K562 (cell line): ENCODE measurements around the gene MEAF6. TPM values are rescaled to one million over a fixed set of nuclear protein-coding genes. Genes with fewer than 3 reads are reported as not detected.

Source experiments
- DNMT1 ChIP-seq: fragments of 450-650 bp; IDR thresholded peaks from 2 replicates; pipeline ENCODE4 v1.6.1; 2016; ENCODE audit warnings: antibody characterized with exemption, mild to moderate bottlenecking
- DPF2 ChIP-seq: fragments of 450-650 bp; IDR thresholded peaks from 2 replicates; pipeline ENCODE4 v1.6.1; 2016
- EZH2 ChIP-seq: IDR thresholded peaks from 2 replicates; pipeline ENCODE4 v1.6.1; 2012; ENCODE audit warnings: low read depth, mild to moderate bottlenecking, inconsistent platforms, low read length, borderline replicate concordance
- MAFF ChIP-seq: IDR thresholded peaks from 2 replicates; pipeline ENCODE4 v1.6.1; 2012; ENCODE audit warnings: low read length, improper control_type of control experiment
- MEF2A ChIP-seq: IDR thresholded peaks from 2 replicates; pipeline ENCODE4 v1.6.1; 2011; ENCODE audit warnings: low read depth, mild to moderate bottlenecking, low read length, moderate library complexity; ENCODE audit not compliant: control insufficient read depth
- NFXL1 ChIP-seq: fragments of 450-650 bp; formaldehyde crosslinking; IDR thresholded peaks from 2 replicates; pipeline ENCODE4 v1.4.0; 2021; ENCODE audit warnings: mild to moderate bottlenecking
- RUNX1 ChIP-seq: sonication (generic); IDR thresholded peaks from 2 replicates; pipeline ENCODE4 v1.6.1; 2016; ENCODE audit warnings: antibody characterized with exemption, low read depth
- TCF3 ChIP-seq: sonication (generic); formaldehyde crosslinking; IDR thresholded peaks from 2 replicates; pipeline ENCODE4 v1.4.0; 2020; ENCODE audit warnings: mild to moderate bottlenecking, missing genetic modification reagents
- ZFX ChIP-seq: sonication (generic); formaldehyde crosslinking; IDR thresholded peaks from 2 replicates; pipeline ENCODE4 v1.8.0; 2022; ENCODE audit warnings: mild to moderate bottlenecking, missing genetic modification reagents, moderate library complexity
- ZNF224 ChIP-seq: sonication (generic); formaldehyde crosslinking; IDR thresholded peaks from 2 replicates; pipeline ENCODE4 v1.8.0; 2022; ENCODE audit warnings: mild to moderate bottlenecking, missing genetic modification reagents
- ZNF384 ChIP-seq: IDR thresholded peaks from 2 replicates; pipeline ENCODE4 v1.6.1; 2012; ENCODE audit warnings: low read depth, low read length, improper control_type of control experiment
- ZNF41 ChIP-seq: fragments of 250-450 bp; sonication (Bioruptor Pico); conservative IDR thresholded peaks from 2 replicates; pipeline ENCODE4 v1.4.0; 2020; ENCODE audit warnings: mild to moderate bottlenecking
- ZNF584 ChIP-seq: fragments of 200-800 bp; sonication (Bioruptor generic); IDR thresholded peaks from 2 replicates; pipeline ENCODE4 v1.6.1; 2016; ENCODE audit warnings: low read depth, mild to moderate bottlenecking, missing genetic modification characterization, missing compliant biosample characterization
- ZNF778 ChIP-seq: fragments of 450-650 bp; formaldehyde crosslinking; IDR thresholded peaks from 2 replicates; pipeline ENCODE4 v1.4.0; 2020; ENCODE audit warnings: mild to moderate bottlenecking, moderate library complexity
- ZSCAN29 ChIP-seq: fragments of 450-650 bp; IDR thresholded peaks from 2 replicates; pipeline ENCODE4 v1.6.1; 2017
- polyA plus RNA-seq, 8 experiments: library from polyadenylated mRNA; depleted of rRNA in 4 of 8; stranded (reverse) in 5 of 8; unstranded in 3 of 8; fragments of >200 nt; fragmentation: Nextera tagmentation in 2 of 8; fragmentation: Illumina TruSeq in 1 of 8; extraction: Ambion mirVana in 2 of 8; extraction: Trizol in 1 of 8; gene quantifications; 2 replicates each; pipeline versions ENCODE4 v1.2.1 to v1.2.3, GENCODE V29; 2011 to 2014; ENCODE audit warnings: inconsistent platforms in 1 of 8, missing spikeins in 1 of 8
- total RNA-seq, 7 experiments: library from RNA; depleted of rRNA in 6 of 7; stranded (reverse); fragments of >200 nt in 6 of 7; fragmentation: Illumina TruSeq in 2 of 7; extraction: Trizol in 2 of 7; gene quantifications; 2 replicates each; pipeline versions ENCODE4 v1.2.1 to v1.2.3, GENCODE V29; 2011 to 2021; ENCODE audit warnings: low replicate concordance in 1 of 7
- TF ChIP-seq, protein P1 (sequence below): sonication (generic); formaldehyde crosslinking; IDR thresholded peaks from 2 replicates; pipeline ENCODE4 v1.4.0; 2020; ENCODE audit warnings: mild to moderate bottlenecking, missing genetic modification reagents
- TF ChIP-seq, protein P2 (sequence below): sonication (generic); formaldehyde crosslinking; IDR thresholded peaks from 2 replicates; pipeline ENCODE4 v1.8.0; 2022; ENCODE audit warnings: missing genetic modification reagents, mild to moderate bottlenecking, borderline replicate concordance
- TF ChIP-seq, protein P3 (sequence below), 2 experiments: fragments of 450-650 bp in 1 of 2; sonication (generic) in 1 of 2; formaldehyde crosslinking in 1 of 2; IDR thresholded peaks in 1 of 2; conservative IDR thresholded peaks in 1 of 2; 2 replicates each; pipeline versions ENCODE4 v1.6.1 to v1.8.1; 2016 to 2023; ENCODE audit warnings: mild to moderate bottlenecking in 2 of 2, moderate library complexity in 2 of 2, inconsistent platforms in 1 of 2, missing genetic modification reagents in 1 of 2
- TF ChIP-seq, protein P4 (sequence below): sonication (generic); formaldehyde crosslinking; IDR thresholded peaks from 2 replicates; pipeline ENCODE4 v1.8.0; 2022; ENCODE audit warnings: mild to moderate bottlenecking, missing genetic modification reagents

MEAF6 gene
- total and polyA plus RNA-seq, 9 of the 15 experiments (the other 6 are each of a cell fraction or from before 2014, with no cell fraction given): 55.0 to 151 (median 92.3) TPM

DNA sequence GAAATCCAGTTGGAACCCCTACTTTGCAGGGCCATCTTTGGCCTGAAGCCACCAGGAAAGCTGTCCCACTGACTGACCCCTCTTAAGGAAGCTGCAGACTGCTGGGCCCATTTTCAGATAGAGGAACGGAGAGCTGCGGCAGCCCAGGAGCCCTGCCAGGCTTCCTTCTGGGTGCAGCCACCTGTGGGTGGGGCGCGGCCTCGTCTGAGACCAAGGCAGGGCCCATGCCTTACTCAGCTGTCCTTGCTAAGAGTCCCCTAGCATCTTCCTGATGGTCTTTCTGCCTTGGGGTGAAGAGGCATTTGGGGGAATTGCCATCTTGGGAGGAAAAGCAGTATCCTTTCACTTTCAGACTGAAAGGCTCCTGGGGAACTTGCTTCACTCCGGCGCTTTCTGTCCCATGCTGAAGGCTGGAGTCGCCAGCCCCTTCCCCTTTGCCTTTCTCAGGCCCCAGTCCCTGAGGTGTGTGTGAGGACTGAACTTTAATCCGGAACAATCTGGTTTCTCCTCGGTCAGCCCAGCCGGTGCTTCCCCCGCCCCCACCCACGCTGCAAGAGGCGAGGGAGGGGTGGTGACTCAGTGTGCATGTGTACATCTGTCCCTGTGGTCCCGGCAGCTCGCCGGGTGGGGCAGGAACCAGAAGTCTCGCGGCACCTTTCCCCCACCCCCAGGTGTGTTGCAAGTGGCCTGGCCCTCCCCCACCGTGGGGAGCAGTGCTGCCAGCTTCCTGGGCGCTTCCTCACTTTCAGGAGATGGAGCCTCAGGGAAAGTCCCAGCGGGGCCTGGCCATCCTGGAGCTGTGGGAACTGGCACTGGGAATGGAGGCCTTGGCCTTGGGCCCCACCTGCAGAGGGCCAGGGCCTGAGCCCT is 35.1 kb downstream of the MEAF6 start (continued):
- TF ChIP-seq, protein P1, sequence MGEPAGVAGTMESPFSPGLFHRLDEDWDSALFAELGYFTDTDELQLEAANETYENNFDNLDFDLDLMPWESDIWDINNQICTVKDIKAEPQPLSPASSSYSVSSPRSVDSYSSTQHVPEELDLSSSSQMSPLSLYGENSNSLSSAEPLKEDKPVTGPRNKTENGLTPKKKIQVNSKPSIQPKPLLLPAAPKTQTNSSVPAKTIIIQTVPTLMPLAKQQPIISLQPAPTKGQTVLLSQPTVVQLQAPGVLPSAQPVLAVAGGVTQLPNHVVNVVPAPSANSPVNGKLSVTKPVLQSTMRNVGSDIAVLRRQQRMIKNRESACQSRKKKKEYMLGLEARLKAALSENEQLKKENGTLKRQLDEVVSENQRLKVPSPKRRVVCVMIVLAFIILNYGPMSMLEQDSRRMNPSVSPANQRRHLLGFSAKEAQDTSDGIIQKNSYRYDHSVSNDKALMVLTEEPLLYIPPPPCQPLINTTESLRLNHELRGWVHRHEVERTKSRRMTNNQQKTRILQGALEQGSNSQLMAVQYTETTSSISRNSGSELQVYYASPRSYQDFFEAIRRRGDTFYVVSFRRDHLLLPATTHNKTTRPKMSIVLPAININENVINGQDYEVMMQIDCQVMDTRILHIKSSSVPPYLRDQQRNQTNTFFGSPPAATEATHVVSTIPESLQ (CRISPR knock-in tag): no peak
- no peak for TF ChIP-seq ZNF41 (CRISPR knock-in tag)
- peak; percentile 68; the same call in 1 of the 2 replicates for TF ChIP-seq ZNF584 (CRISPR knock-in tag)
- TF ChIP-seq, protein P2, sequence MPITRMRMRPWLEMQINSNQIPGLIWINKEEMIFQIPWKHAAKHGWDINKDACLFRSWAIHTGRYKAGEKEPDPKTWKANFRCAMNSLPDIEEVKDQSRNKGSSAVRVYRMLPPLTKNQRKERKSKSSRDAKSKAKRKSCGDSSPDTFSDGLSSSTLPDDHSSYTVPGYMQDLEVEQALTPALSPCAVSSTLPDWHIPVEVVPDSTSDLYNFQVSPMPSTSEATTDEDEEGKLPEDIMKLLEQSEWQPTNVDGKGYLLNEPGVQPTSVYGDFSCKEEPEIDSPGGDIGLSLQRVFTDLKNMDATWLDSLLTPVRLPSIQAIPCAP (CRISPR knock-in tag): no peak
- TF ChIP-seq EZH2: no peak
- no peak for TF ChIP-seq NFXL1 (CRISPR knock-in tag)
- TF ChIP-seq ZNF384: no peak
- TF ChIP-seq ZNF778: no peak
- TF ChIP-seq, protein P3, sequence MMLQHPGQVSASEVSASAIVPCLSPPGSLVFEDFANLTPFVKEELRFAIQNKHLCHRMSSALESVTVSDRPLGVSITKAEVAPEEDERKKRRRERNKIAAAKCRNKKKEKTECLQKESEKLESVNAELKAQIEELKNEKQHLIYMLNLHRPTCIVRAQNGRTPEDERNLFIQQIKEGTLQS (IDR thresholded peaks at IDR 0.05): peak; percentile 95
- TF ChIP-seq, protein P3 (CRISPR knock-in tag; conservative IDR thresholded peaks at IDR 0.05): peak; percentile 89
- TF ChIP-seq MEF2A: no peak
- TF ChIP-seq DPF2: peak; percentile 93
- TF ChIP-seq DNMT1: no peak
- TF ChIP-seq RUNX1: no peak
- TF ChIP-seq TCF3 (CRISPR knock-in tag): peak; percentile 52; the same call in 1 of the 2 replicates
- TF ChIP-seq ZFX (CRISPR knock-in tag): peak; percentile 63
- no peak for TF ChIP-seq ZSCAN29
- TF ChIP-seq MAFF: no peak
- TF ChIP-seq, protein P4, sequence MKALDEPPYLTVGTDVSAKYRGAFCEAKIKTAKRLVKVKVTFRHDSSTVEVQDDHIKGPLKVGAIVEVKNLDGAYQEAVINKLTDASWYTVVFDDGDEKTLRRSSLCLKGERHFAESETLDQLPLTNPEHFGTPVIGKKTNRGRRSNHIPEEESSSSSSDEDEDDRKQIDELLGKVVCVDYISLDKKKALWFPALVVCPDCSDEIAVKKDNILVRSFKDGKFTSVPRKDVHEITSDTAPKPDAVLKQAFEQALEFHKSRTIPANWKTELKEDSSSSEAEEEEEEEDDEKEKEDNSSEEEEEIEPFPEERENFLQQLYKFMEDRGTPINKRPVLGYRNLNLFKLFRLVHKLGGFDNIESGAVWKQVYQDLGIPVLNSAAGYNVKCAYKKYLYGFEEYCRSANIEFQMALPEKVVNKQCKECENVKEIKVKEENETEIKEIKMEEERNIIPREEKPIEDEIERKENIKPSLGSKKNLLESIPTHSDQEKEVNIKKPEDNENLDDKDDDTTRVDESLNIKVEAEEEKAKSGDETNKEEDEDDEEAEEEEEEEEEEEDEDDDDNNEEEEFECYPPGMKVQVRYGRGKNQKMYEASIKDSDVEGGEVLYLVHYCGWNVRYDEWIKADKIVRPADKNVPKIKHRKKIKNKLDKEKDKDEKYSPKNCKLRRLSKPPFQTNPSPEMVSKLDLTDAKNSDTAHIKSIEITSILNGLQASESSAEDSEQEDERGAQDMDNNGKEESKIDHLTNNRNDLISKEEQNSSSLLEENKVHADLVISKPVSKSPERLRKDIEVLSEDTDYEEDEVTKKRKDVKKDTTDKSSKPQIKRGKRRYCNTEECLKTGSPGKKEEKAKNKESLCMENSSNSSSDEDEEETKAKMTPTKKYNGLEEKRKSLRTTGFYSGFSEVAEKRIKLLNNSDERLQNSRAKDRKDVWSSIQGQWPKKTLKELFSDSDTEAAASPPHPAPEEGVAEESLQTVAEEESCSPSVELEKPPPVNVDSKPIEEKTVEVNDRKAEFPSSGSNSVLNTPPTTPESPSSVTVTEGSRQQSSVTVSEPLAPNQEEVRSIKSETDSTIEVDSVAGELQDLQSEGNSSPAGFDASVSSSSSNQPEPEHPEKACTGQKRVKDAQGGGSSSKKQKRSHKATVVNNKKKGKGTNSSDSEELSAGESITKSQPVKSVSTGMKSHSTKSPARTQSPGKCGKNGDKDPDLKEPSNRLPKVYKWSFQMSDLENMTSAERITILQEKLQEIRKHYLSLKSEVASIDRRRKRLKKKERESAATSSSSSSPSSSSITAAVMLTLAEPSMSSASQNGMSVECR: peak; percentile 53; the same call in 1 of the 2 replicates
- TF ChIP-seq ZNF224 (CRISPR knock-in tag): 0 out of 2 replicates have a peak, but pooled peaks have one; percentile 57
